Measurements from ENCODE around the gene CEP350.

CEP350 gene

GRCh38 chr1:180070286-180070685 lies 115.7 kb downstream of the CEP350 start:
- no peak for DNase-seq

GRCh38 chr1:180071759-180072158 lies 117.1 kb downstream of the CEP350 start:
- no peak for DNase-seq

- no peak for DNase-seq
These were observed 125.8 kb downstream of the CEP350 start for GRCh38 chr1:180080439-180080838.

- DNase-seq, result no peak
These were observed 126.9 kb downstream of the CEP350 start for GRCh38 chr1:180081474-180081873.

GRCh38 chr1:180083164-180083563 lies 128.6 kb downstream of the CEP350 start:
- DNase-seq, result no peak

GRCh38 chr1:180084867-180085266 lies 130.3 kb downstream of the CEP350 start:
- no peak for DNase-seq

- no peak for DNase-seq
These were observed 130.7 kb downstream of the CEP350 start for GRCh38 chr1:180085331-180085730.

- DNase-seq, result no peak
These were observed 138.5 kb downstream of the CEP350 start for GRCh38 chr1:180092931-180093650.

GRCh38 chr1:180094705-180095295 lies 140.2 kb downstream of the CEP350 start:
- DNase-seq, result no peak

GRCh38 chr1:180096584-180097325 lies 142.1 kb downstream of the CEP350 start:
- no peak for DNase-seq

- DNase-seq, result no peak
These were observed 142.7 kb downstream of the CEP350 start for GRCh38 chr1:180097326-180097605.

- DNase-seq, result no peak
These were observed 146.8 kb downstream of the CEP350 start for GRCh38 chr1:180101411-180101810.

- DNase-seq, result no peak
These were observed 149.2 kb downstream of the CEP350 start for GRCh38 chr1:180103819-180104218.

GRCh38 chr1:180112091-180112490 lies 157.5 kb downstream of the CEP350 start:
- no peak for DNase-seq

GRCh38 chr1:180112984-180113647 lies 158.5 kb downstream of the CEP350 start:
- DNase-seq, result no peak

- DNase-seq, result no peak
These were observed 159.9 kb downstream of the CEP350 start for GRCh38 chr1:180114396-180114945.

GRCh38 chr1:180116964-180117763 lies 162.6 kb downstream of the CEP350 start:
- no peak for DNase-seq

GRCh38 chr1:180117764-180118116 lies 163.1 kb downstream of the CEP350 start:
- DNase-seq, result no peak

- DNase-seq, result no peak
These were observed 165.2 kb downstream of the CEP350 start for GRCh38 chr1:180119837-180120236.

- DNase-seq, result no peak
These were observed 168.9 kb downstream of the CEP350 start for GRCh38 chr1:180123463-180123936.

GRCh38 chr1:180130651-180131050 lies 176.0 kb downstream of the CEP350 start:
- DNase-seq, result peak; percentile 29

GRCh38 chr1:180131510-180131909 lies 176.9 kb downstream of the CEP350 start:
- DNase-seq, result no peak

- DNase-seq, result peak; percentile 54
These were observed 178.6 kb downstream of the CEP350 start for GRCh38 chr1:180133193-180133592.

All from NCI-H82 (cell line).